Vagina (tissue), 2 donors: Measurements from ENCODE around the gene CCDC194.

Experiments used
- CTCF ChIP-seq, 3 experiments: fragments of 450-650 bp in 2 of 3; fragments of 200-600 bp in 1 of 3; sonication (generic) in 1 of 3; IDR thresholded peaks; one replicate each; pipeline ENCODE4 v1.5.1; 2017 to 2019; ENCODE audit warnings: antibody characterized with exemption in 3 of 3, mild to moderate bottlenecking in 2 of 3, moderate library complexity in 2 of 3
- POLR2AphosphoS5 ChIP-seq, 2 donors: sonication (generic); formaldehyde crosslinking; IDR thresholded peaks; one replicate each; pipeline ENCODE4 v1.9.0; 2017; ENCODE audit warnings: antibody characterized with exemption in 2 of 2, mild to moderate bottlenecking in 2 of 2, low read depth in 1 of 2; ENCODE audit not compliant: insufficient read depth in 1 of 2

GRCh38 chr19:17370026-17370587 is 23.9 kb downstream of the CCDC194 start:
- TF ChIP-seq POLR2AphosphoS5 (IDR thresholded peaks at IDR 0.05; ENCODE audit: insufficient read depth in 1 of 2, low read depth in 1 of 2) (no peak), CTCF (IDR thresholded peaks at IDR 0.05) (no peak)
